Breast epithelium (tissue), 3 donors: ENCODE measurements around the gene DBF4.
"Not testable (repeated sequence)": the region's sequence is repeated elsewhere in the genome, so short reads cannot be mapped to it uniquely, and the experiment has no call there.

ENCODE experiments used
- POLR2A ChIP-seq: fragments of 450-650 bp; IDR thresholded peaks from one replicate; pipeline ENCODE4 v1.6.1; 2016; ENCODE audit warnings: antibody characterized with exemption, mild to moderate bottlenecking, moderate library complexity
- POLR2AphosphoS5 ChIP-seq, 3 donors: sonication (generic); formaldehyde crosslinking; IDR thresholded peaks; one replicate each; pipeline ENCODE4 v1.6.1; 2017; ENCODE audit warnings: antibody characterized with exemption in 3 of 3

- not testable (repeated sequence) for TF ChIP-seq POLR2A; POLR2AphosphoS5 (IDR thresholded peaks at IDR 0.05)
These were observed 46.6 kb downstream of the DBF4 start for GRCh38 chr7:87922759-87923395.
